Measurements from ENCODE around the gene PHF23.

PHF23 gene

DNA sequence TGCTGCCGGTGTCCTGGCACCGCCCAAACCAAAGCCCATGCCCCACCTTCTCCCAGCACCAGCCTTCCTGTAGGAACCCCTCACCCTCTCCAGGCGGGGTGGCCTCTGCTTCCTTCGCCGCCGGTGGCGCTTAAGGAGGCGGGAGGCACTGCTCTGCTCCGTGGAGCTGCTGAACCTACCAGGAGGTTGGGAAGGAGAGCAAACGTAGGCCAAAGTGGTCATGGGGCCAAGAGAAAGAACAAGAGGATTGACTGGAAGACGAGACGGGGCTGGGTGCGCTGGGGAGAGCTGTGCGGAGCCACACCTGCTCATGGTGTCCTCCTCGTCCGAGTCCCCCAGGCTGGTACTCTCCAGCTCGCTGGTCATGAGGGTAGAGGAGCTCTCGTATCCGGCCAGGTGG lies 9.8 kb downstream of the PHF23 start:
- TF ChIP-seq SIN3A (IDR thresholded peaks at IDR 0.05; ENCODE audit: borderline replicate concordance, insufficient read depth, low read length) (no peak), TAF1 (IDR thresholded peaks at IDR 0.05; ENCODE audit: borderline replicate concordance, insufficient read depth, low read length) (no peak), REST (IDR thresholded peaks at IDR 0.05; ENCODE audit: insufficient read depth in 1 of 2, low read depth in 2 of 2, low read length in 2 of 2) (no peak), FOXP2 (optimal IDR thresholded peaks at IDR 0.05; ENCODE audit: borderline replicate concordance, extremely low read depth, extremely low read length, insufficient read depth) (no peak), POLR2AphosphoS5 (IDR thresholded peaks at IDR 0.05; ENCODE audit: low read depth, low read length) (no peak)

DNA sequence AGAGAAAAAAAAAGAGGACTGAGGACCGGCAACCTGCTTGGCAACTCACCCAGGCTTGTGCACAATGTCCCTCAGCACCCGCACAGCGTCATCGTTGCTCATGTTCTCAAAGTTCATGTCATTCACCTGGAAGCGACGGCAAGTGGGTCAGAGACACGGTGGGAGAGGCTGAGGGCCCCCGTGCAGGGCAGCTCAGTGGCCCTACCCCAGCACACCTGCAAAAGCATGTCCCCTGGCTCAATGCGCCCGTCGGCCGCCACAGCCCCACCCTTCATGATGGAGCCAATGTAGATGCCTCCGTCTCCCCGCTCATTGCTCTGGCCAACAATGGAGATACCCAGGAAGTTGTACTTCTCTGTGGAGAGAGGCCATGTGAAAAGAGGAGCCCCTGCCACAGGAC lies 10.3 kb downstream of the PHF23 start:
- no peak for TF ChIP-seq SIN3A (IDR thresholded peaks at IDR 0.05; ENCODE audit: borderline replicate concordance, insufficient read depth, low read length)
- TF ChIP-seq REST (IDR thresholded peaks at IDR 0.05; ENCODE audit: insufficient read depth in 1 of 2, low read depth in 2 of 2, low read length in 2 of 2): no peak
- TF ChIP-seq POLR2AphosphoS5 (IDR thresholded peaks at IDR 0.05; ENCODE audit: low read depth, low read length): no peak
- TF ChIP-seq TAF1 (IDR thresholded peaks at IDR 0.05; ENCODE audit: borderline replicate concordance, insufficient read depth, low read length): no peak
- no peak for TF ChIP-seq FOXP2 (optimal IDR thresholded peaks at IDR 0.05; ENCODE audit: borderline replicate concordance, extremely low read depth, extremely low read length, insufficient read depth)

DNA sequence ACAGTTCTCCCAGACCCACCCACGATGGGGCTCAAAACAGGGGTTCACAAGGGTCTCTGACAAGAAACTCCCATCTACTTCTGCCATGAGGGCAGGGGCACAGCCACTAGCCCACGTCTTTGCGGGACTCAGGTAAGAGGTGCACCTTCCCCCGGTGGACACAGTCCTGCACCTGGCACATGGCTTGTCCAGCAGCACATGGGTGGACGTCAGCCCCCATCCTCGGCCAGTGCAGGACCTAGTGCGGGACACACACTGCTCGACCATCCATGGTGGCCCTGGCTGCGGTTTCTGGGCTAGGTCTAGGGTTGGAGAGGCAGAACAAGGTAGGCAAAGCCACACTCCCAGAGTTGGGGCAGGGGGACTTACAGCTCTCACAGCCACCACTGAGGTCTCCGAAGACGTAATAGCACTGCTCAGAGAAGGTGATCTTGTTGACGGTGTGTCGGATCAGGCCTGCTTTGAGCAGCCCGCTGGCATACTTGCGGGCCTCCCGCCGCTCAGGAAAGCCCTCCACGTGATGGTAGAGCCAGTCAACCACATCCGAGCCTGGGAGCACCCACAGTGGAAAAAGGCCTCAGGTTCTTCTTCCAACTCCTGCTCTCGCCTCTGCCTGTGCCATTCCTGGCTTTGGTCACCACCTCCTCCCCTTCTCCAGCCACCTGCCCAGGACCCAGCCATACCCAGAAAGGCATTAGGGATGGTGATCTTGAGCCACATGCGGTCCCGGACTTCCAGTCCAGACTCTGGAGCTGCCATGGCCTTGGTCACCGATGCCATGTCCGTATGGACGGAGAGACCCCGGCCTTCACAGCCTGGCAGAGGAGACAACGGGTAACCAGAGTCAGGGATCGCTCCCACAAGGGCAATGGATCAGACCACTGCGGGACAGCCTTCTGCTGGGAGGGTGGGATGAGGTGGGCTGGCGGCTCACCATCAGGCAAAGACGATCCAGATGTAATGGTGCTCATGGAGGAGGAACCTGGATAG lies 12.2 kb downstream of the PHF23 start:
- no peak for TF ChIP-seq TAF1 (IDR thresholded peaks at IDR 0.05; ENCODE audit: borderline replicate concordance, insufficient read depth, low read length)
- no peak for TF ChIP-seq SIN3A (IDR thresholded peaks at IDR 0.05; ENCODE audit: borderline replicate concordance, insufficient read depth, low read length)
- TF ChIP-seq REST (IDR thresholded peaks at IDR 0.05; ENCODE audit: insufficient read depth in 1 of 2, low read depth in 2 of 2, low read length in 2 of 2): no peak
- no peak for TF ChIP-seq FOXP2 (optimal IDR thresholded peaks at IDR 0.05; ENCODE audit: borderline replicate concordance, extremely low read depth, extremely low read length, insufficient read depth)
- TF ChIP-seq POLR2AphosphoS5 (IDR thresholded peaks at IDR 0.05; ENCODE audit: low read depth, low read length): no peak

DNA sequence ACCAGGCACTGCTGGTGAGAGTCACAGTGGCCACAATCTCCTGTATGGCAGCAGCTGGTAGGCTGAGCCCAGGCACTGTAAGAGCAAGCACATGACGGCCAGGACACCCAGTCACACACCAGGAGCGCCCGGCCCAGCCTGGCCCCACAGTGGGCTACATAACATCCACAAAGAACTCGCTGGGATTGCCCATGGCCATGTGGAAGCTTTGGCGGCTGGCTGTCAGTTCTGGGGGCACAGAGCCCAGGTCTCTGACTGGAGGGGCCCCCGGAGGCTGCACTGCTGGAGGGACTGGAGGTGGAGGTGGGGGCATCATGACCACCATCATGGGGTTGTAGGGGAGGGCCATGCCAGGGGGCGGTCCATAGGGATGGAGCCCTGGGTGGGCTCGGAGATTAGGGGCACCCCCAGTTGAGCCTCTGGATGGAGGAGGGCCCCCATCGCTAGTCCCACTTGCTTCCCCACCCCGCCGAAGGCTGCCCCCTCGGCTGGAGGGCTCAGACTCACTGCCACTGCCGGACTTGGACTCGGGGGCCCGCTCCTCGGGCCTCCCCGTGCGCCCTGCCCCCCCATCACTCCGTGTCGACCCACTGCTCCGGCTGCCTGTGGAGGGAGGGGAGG lies 13.4 kb downstream of the PHF23 start:
- TF ChIP-seq REST (IDR thresholded peaks at IDR 0.05; ENCODE audit: insufficient read depth in 1 of 2, low read depth in 2 of 2, low read length in 2 of 2): no peak
- TF ChIP-seq POLR2AphosphoS5 (IDR thresholded peaks at IDR 0.05; ENCODE audit: low read depth, low read length): peak; percentile 49; the same call in 1 of the 2 replicates

Data from PFSK-1 (cell line).